ENCODE data around the gene PRRC2C.

The PRRC2C gene

DNA sequence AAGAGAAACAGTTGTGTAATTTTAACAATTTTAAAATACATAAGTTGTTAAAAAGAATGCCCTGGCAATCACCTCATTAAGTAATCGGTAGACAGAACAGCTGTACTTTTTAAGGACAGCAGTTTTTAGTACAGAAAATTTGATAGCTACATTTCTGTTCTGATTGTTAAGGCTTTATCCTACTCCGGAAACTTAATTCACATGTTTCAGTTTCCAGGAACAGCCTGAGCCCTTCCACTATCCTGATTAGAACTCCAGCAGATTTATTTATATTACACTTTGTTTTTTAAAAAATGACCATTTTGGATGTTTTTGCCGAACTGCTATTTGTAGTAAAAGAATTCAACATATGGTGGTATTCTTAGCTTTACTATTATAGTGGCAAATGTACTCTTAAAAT is 8.7 kb downstream of the PRRC2C start:
- Histone ChIP-seq H3K4me3 (ENCODE audit: low read length) (no peak overlapping the region), H3K9ac (ENCODE audit: low read length) (no peak overlapping the region), H3K36me3 (replicated peaks; ENCODE audit: insufficient read depth, low read length) (peaks cover 7% of the 10 kb centered on the region), H3K4me2 (ENCODE audit: low read depth, low read length) (no peak overlapping the region), H3K9me2 (replicated peaks; ENCODE audit: insufficient read depth, low read length) (no peaks in the 10 kb centered on the region), H4K20me1 (ENCODE audit: insufficient read depth, low read length) (peaks cover 92% of the 10 kb centered on the region), H3K9me3 (replicated peaks; ENCODE audit: insufficient read depth, low read length) (no peaks in the 10 kb centered on the region), H3K27me3 (replicated peaks; ENCODE audit: insufficient read depth, low read length) (no peaks in the 10 kb centered on the region), H3K4me1 (ENCODE audit: low read length) (no peaks in the 10 kb centered on the region), H2AFZ (ENCODE audit: low read length) (no peak overlapping the region), H3K27ac (ENCODE audit: low read length) (no peak overlapping the region), H3F3A (ENCODE audit: insufficient read depth, low read length) (no peaks in the 10 kb centered on the region), H3K79me2 (ENCODE audit: low read length) (peaks cover 99% of the 10 kb centered on the region)
- TF ChIP-seq EZH2 (optimal IDR thresholded peaks at IDR 0.05; ENCODE audit: low read depth, low read length) (no peak), EZH2phosphoT487 (IDR thresholded peaks at IDR 0.05; ENCODE audit: low read length) (no peak)
- TF ChIP-seq, protein P1, sequence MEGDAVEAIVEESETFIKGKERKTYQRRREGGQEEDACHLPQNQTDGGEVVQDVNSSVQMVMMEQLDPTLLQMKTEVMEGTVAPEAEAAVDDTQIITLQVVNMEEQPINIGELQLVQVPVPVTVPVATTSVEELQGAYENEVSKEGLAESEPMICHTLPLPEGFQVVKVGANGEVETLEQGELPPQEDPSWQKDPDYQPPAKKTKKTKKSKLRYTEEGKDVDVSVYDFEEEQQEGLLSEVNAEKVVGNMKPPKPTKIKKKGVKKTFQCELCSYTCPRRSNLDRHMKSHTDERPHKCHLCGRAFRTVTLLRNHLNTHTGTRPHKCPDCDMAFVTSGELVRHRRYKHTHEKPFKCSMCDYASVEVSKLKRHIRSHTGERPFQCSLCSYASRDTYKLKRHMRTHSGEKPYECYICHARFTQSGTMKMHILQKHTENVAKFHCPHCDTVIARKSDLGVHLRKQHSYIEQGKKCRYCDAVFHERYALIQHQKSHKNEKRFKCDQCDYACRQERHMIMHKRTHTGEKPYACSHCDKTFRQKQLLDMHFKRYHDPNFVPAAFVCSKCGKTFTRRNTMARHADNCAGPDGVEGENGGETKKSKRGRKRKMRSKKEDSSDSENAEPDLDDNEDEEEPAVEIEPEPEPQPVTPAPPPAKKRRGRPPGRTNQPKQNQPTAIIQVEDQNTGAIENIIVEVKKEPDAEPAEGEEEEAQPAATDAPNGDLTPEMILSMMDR (IDR thresholded peaks at IDR 0.05; ENCODE audit: low read length): no peak
- DNase-seq: no peak

DNA sequence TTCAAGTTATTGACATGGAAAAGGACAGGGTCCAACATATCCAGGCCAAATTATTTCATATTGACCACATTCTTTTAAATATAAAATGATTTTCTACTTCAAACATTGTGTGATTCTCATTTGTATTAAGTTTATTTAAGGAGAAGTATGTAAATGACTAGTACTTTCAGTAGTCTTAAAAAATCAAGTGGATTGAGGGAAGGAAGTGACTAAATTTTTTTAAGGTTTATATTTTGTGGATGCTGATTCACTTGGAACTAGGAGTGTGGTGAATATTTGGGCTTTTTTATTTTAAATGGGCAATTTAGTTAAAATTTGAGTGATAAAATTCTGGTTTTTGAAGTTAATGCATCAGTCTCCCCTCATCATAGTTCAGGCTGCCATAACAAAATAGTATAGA is 10.1 kb downstream of the PRRC2C start:
- Histone ChIP-seq H3F3A (ENCODE audit: insufficient read depth, low read length) (peaks cover 2% of the 10 kb centered on the region; the same call in 1 of the 2 replicates), H3K4me3 (ENCODE audit: low read length) (no peak overlapping the region), H2AFZ (ENCODE audit: low read length) (no peak overlapping the region), H3K9me2 (replicated peaks; ENCODE audit: insufficient read depth, low read length) (no peaks in the 10 kb centered on the region), H3K4me2 (ENCODE audit: low read depth, low read length) (no peak overlapping the region), H3K9me3 (replicated peaks; ENCODE audit: insufficient read depth, low read length) (no peaks in the 10 kb centered on the region), H3K36me3 (replicated peaks; ENCODE audit: insufficient read depth, low read length) (peaks cover 7% of the 10 kb centered on the region), H4K20me1 (ENCODE audit: insufficient read depth, low read length) (peaks cover 92% of the 10 kb centered on the region), H3K4me1 (ENCODE audit: low read length) (peaks cover 2% of the 10 kb centered on the region; the same call in 1 of the 2 replicates), H3K9ac (ENCODE audit: low read length) (no peak overlapping the region), H3K79me2 (ENCODE audit: low read length) (peaks cover 99% of the 10 kb centered on the region), H3K27me3 (replicated peaks; ENCODE audit: insufficient read depth, low read length) (no peaks in the 10 kb centered on the region), H3K27ac (ENCODE audit: low read length) (no peak overlapping the region)
- no peak for TF ChIP-seq EZH2phosphoT487 (IDR thresholded peaks at IDR 0.05; ENCODE audit: low read length)
- TF ChIP-seq, protein P1 (IDR thresholded peaks at IDR 0.05; ENCODE audit: low read length): no peak
- TF ChIP-seq EZH2 (optimal IDR thresholded peaks at IDR 0.05; ENCODE audit: low read depth, low read length): no peak
- DNase-seq: no peak

DNA sequence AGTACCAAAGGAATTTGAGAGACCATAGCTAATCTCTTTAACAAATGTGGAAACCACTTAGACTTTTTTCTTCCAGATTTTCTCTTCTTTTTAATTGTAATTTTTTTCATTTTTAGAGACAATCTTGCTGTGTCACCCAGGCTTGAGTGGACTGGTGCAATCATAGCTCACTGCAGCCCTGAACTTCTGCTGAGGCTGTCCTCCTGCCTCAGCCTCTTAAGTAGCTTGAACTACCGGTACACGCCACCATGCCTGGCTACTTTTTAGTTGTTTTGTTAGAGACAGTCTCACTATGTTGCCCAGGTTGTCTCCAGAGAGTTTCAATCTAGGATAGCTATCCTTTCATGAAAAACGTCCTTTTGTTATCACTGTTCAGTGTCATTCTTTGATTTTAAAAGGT is 15.0 kb downstream of the PRRC2C start:
- no peak overlapping the region for H3K4me3 ChIP-seq (ENCODE audit: low read length)
- no peaks in the 10 kb centered on the region for H3K27me3 ChIP-seq (replicated peaks; ENCODE audit: insufficient read depth, low read length)
- peaks cover 18% of the 10 kb centered on the region for H3K4me1 ChIP-seq (ENCODE audit: low read length)
- no peak overlapping the region for H3K27ac ChIP-seq (ENCODE audit: low read length)
- H3K36me3 ChIP-seq (replicated peaks; ENCODE audit: insufficient read depth, low read length): 0 out of 2 replicates have a peak, but pooled peaks cover 8% of the 10 kb centered on the region
- no peak overlapping the region for H3K4me2 ChIP-seq (ENCODE audit: low read depth, low read length)
- H4K20me1 ChIP-seq (ENCODE audit: insufficient read depth, low read length): peaks cover 95% of the 10 kb centered on the region
- no peak overlapping the region for H2AFZ ChIP-seq (ENCODE audit: low read length)
- no peaks in the 10 kb centered on the region for H3K9me2 ChIP-seq (replicated peaks; ENCODE audit: insufficient read depth, low read length)
- peaks cover 10% of the 10 kb centered on the region; the same call in 1 of the 2 replicates for H3F3A ChIP-seq (ENCODE audit: insufficient read depth, low read length)
- no peak overlapping the region for H3K9ac ChIP-seq (ENCODE audit: low read length)
- TF ChIP-seq, protein P1 (IDR thresholded peaks at IDR 0.05; ENCODE audit: low read length): no peak
- TF ChIP-seq EZH2 (optimal IDR thresholded peaks at IDR 0.05; ENCODE audit: low read depth, low read length) (no peak), EZH2phosphoT487 (IDR thresholded peaks at IDR 0.05; ENCODE audit: low read length) (no peak)
- no peaks in the 10 kb centered on the region for H3K9me3 ChIP-seq (replicated peaks; ENCODE audit: insufficient read depth, low read length)
- H3K79me2 ChIP-seq (ENCODE audit: low read length): peaks cover 100% of the 10 kb centered on the region
- DNase-seq: no peak

Measured in MM.1S (cell line).